H1 (cell line): ENCODE measurements around the gene ENOSF1. TPM values are rescaled to one million over a fixed set of nuclear protein-coding genes. Genes with fewer than 3 reads are reported as not detected.

Experiments
- ASH2L ChIP-seq: fragments of 200-600, 300-600 bp; sonication (generic); IDR thresholded peaks from one replicate; pipeline ENCODE4 v1.7.1; 2017; ENCODE audit warnings: low read length
- FOSL1 ChIP-seq: IDR thresholded peaks from 2 replicates; pipeline ENCODE4 v1.6.1; 2011; ENCODE audit warnings: mild to moderate bottlenecking, low read depth, low read length, moderate library complexity; ENCODE audit not compliant: insufficient read depth
- RFX5 ChIP-seq: IDR thresholded peaks from 2 replicates; pipeline ENCODE4 v1.6.1; 2011; ENCODE audit warnings: low read depth, low read length, improper control_type of control experiment, borderline replicate concordance
- RNF2 ChIP-seq: fragments of 200-900, 300-1000 bp; sonication (generic); IDR thresholded peaks from 2 replicates; pipeline ENCODE4 v1.7.1; 2016; ENCODE audit warnings: borderline replicate concordance, low read depth, mild to moderate bottlenecking, antibody characterized with exemption, low read length; ENCODE audit not compliant: poor library complexity, severe bottlenecking; ENCODE audit errors: missing control alignments
- SP4 ChIP-seq: IDR thresholded peaks from 2 replicates; pipeline ENCODE4 v1.6.1; 2012; ENCODE audit warnings: low read length, inconsistent platforms
- TAF7 ChIP-seq: optimal IDR thresholded peaks from 2 replicates; pipeline ENCODE3; 2011; ENCODE audit warnings: low read depth, mild to moderate bottlenecking, inconsistent platforms, low read length, moderate library complexity, borderline replicate concordance
- YY1 ChIP-seq: IDR thresholded peaks from 2 replicates; pipeline ENCODE4 v1.6.1; 2011; ENCODE audit warnings: low read depth, mild to moderate bottlenecking, low read length
- polyA plus RNA-seq, 7 experiments: library from polyadenylated mRNA; depleted of rRNA in 3 of 7; stranded (reverse) in 5 of 7; unstranded in 2 of 7; fragments of >200 nt in 5 of 7; fragments of 200-250 nt in 2 of 7; gene quantifications; 1 replicate in 5 of 7; 2 replicates in 1 of 7; 4 replicates in 1 of 7; pipeline versions ENCODE4 v1.2.1 to v1.2.3, GENCODE V29; 2011 to 2013; ENCODE audit warnings: missing spikeins in 2 of 7, mixed read lengths in 2 of 7
- total RNA-seq: library from RNA; stranded (reverse); fragmentation: NEBNext Ultra II Directional; extraction: Animal tissue kit (Norgen Biotek cat#: 25700); gene quantifications from 2 replicates; pipeline ENCODE4 v1.2.1, GENCODE V29; 2021

Gene ENOSF1
- total and polyA plus RNA-seq, 2 of the 8 experiments (the other 6 are each of a cell fraction or from before 2014, with no cell fraction given), result 15.4 to 26.4 TPM

DNA sequence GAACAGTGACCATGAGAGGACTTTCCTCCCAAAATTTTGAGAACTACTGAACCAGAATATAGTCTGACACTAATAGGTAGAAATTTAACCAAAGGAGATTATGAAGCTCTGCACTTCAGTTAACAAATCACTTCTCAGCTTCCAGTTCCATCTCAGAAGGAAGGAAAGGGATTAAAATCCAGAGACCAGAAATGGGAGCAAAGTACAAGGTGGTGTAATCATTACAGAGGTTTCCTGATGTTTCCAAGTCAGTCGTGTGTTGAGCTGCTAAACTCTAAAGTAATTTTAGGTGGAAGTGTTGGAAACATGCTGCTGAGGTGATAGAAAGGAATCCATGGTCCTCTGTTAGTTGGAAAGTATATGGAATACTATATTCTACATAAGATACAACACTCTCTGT is 44.2 kb downstream of the ENOSF1 start (continued):
- no peak for TF ChIP-seq RNF2
- TF ChIP-seq FOSL1, result no peak
- TF ChIP-seq TAF7, result no peak
- no peak for TF ChIP-seq SP4
- TF ChIP-seq YY1, result no peak
- no peak for TF ChIP-seq RFX5
- TF ChIP-seq ASH2L, result no peak
